NOMO-1 treated with dmso at 0.1 percent for 144 hours (cell line): ENCODE results near the gene LNX2.

Experiments
- DNase-seq: peaks from one replicate; lab custom pipeline; 2025; ENCODE audit not compliant: unreplicated experiment; lab: John Stamatoyannopoulos, UW

LNX2 gene

GRCh38 chr13:27570906-27571305, 49.4 kb downstream of the LNX2 start:
- no peak for DNase-seq

GRCh38 chr13:27569405-27569804, 50.9 kb downstream of the LNX2 start:
- no peak for DNase-seq

GRCh38 chr13:27565818-27566217, 54.5 kb downstream of the LNX2 start:
- no peak for DNase-seq

GRCh38 chr13:27562457-27562856, 57.9 kb downstream of the LNX2 start:
- DNase-seq = no peak

- no peak for DNase-seq
Measured at GRCh38 chr13:27559719-27560118, 60.6 kb downstream of the LNX2 start.

- DNase-seq = no peak
Measured at GRCh38 chr13:27556109-27556508, 64.2 kb downstream of the LNX2 start.

- no peak for DNase-seq
Measured at GRCh38 chr13:27551562-27551961, 68.8 kb downstream of the LNX2 start.

GRCh38 chr13:27549406-27549981, 70.8 kb downstream of the LNX2 start:
- no peak for DNase-seq

- no peak for DNase-seq
Measured at GRCh38 chr13:27542220-27542619, 78.1 kb downstream of the LNX2 start.

GRCh38 chr13:27541386-27541785, 78.9 kb downstream of the LNX2 start:
- DNase-seq = no peak

- DNase-seq = no peak
Measured at GRCh38 chr13:27536361-27537101, 83.8 kb downstream of the LNX2 start.

- DNase-seq = no peak
Measured at GRCh38 chr13:27535546-27535945, 84.8 kb downstream of the LNX2 start.

- no peak for DNase-seq
Measured at GRCh38 chr13:27534981-27535380, 85.3 kb downstream of the LNX2 start.

GRCh38 chr13:27534108-27534980, 86.0 kb downstream of the LNX2 start:
- DNase-seq = no peak

GRCh38 chr13:27533155-27533643, 87.1 kb downstream of the LNX2 start:
- DNase-seq = peak; percentile 57

GRCh38 chr13:27528908-27529307, 91.4 kb downstream of the LNX2 start:
- no peak for DNase-seq

- no peak for DNase-seq
Measured at GRCh38 chr13:27526516-27526915, 93.8 kb downstream of the LNX2 start.

GRCh38 chr13:27524981-27525975, 95.1 kb downstream of the LNX2 start:
- DNase-seq = no peak

GRCh38 chr13:27523346-27524073, 96.8 kb downstream of the LNX2 start:
- DNase-seq = peak; percentile 51

- DNase-seq = peak; percentile 34
Measured at GRCh38 chr13:27522847-27523246, 97.5 kb downstream of the LNX2 start.
